ENCODE measurements around the gene BAIAP3. TPM values are rescaled to one million over a fixed set of nuclear protein-coding genes. Genes with fewer than 3 reads are reported as not detected.

BAIAP3 gene
- total RNA-seq, 1 experiment from 2014 or later = 6.8 TPM

DNA sequence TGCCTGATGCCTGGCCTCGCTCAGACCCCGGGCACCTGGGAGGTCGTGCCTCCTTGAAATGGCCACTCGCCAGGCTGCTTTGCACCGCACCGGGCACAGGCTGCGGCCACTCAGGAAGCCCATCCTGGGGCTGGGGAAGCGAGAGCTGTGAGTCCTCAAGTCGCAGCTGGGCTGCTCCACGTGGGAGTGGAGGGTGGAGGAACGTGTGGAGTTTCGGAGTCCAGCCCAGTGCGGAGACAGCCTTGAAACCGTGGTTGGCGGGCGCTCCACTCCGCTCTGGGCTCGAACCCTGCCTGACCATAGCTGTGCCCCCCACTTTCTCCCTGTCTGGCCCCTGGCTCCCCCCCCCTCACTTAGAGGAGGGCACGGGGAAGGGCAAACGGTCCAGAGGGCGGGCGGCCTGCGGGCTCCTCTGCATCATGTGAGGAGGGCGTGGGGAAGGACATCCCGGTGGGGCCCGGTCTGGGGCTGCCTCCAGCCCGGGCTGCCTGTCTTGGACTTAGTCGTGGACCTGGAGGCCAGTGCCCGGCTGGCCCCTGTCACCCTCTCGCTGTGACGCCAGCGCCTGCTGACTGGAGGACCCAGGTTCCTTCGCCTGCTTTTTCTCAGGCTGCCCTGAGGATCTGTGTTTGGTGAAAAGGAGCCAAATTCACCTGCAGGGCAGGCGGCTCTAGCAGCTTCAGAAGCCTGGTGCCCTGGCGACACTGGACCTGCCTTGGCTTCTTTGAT is 21.5 kb upstream of the BAIAP3 start:
- H3K79me1 ChIP-seq (ENCODE audit: insufficient read depth, low read depth, low read length, poor library complexity, severe bottlenecking) = peaks cover 9% of the 10 kb centered on the region
- no peak overlapping the region for H3K9ac ChIP-seq (ENCODE audit: extremely low read depth, insufficient read length, low read length)
- H3K4ac ChIP-seq (ENCODE audit: low read depth, low read length) = no peak overlapping the region
- H3K23ac ChIP-seq (ENCODE audit: insufficient read length, low read depth, low read length) = no peak overlapping the region
- peak overlapping the region; percentile 98 for H3K4me2 ChIP-seq (ENCODE audit: insufficient read depth, insufficient read length, low read length)
- H3K4me1 Mint-ChIP-seq = peaks cover 13 to 20% of the 10 kb centered on the region in 2 experiments
- H3K27ac Mint-ChIP-seq = no peak overlapping the region
- H4K5ac ChIP-seq (ENCODE audit: insufficient read length, low read depth, low read length) = no peak overlapping the region
- H4K91ac ChIP-seq (ENCODE audit: insufficient read length, low read depth, low read length) = no peak overlapping the region
- H2BK20ac ChIP-seq (ENCODE audit: low read depth, low read length, poor library complexity, severe bottlenecking) = no peak overlapping the region
- H3K79me2 ChIP-seq (ENCODE audit: insufficient read depth, low read length) = peaks cover 47% of the 10 kb centered on the region
- no peak overlapping the region for H2BK12ac ChIP-seq (ENCODE audit: insufficient read length, low read depth, low read length)
- no peak overlapping the region for H3K18ac ChIP-seq (ENCODE audit: insufficient read length, low read depth, low read length)
- H2BK5ac ChIP-seq (ENCODE audit: insufficient read length, low read length) = no peak overlapping the region
- H3K9me3 ChIP-seq (ENCODE audit: control insufficient read depth, low read depth, low read length) = no peaks in the 10 kb centered on the region
- no peaks in the 10 kb centered on the region; the same call in 1 of the 2 replicates for H3K4me1 ChIP-seq (ENCODE audit: insufficient read depth, low read length)
- peaks cover 13% of the 10 kb centered on the region for H3K23me2 ChIP-seq (ENCODE audit: insufficient read length, low read depth, low read length, poor library complexity, severe bottlenecking)
- no peak overlapping the region for H2AFZ ChIP-seq (ENCODE audit: low read length)
- H2BK120ac ChIP-seq (ENCODE audit: low read depth, low read length, poor library complexity, severe bottlenecking) = no peak overlapping the region
- no peak for DNase-seq
- H3K27me3 Mint-ChIP-seq (ENCODE audit: low read depth) = no peaks in the 10 kb centered on the region
- TF ChIP-seq, protein P1, sequence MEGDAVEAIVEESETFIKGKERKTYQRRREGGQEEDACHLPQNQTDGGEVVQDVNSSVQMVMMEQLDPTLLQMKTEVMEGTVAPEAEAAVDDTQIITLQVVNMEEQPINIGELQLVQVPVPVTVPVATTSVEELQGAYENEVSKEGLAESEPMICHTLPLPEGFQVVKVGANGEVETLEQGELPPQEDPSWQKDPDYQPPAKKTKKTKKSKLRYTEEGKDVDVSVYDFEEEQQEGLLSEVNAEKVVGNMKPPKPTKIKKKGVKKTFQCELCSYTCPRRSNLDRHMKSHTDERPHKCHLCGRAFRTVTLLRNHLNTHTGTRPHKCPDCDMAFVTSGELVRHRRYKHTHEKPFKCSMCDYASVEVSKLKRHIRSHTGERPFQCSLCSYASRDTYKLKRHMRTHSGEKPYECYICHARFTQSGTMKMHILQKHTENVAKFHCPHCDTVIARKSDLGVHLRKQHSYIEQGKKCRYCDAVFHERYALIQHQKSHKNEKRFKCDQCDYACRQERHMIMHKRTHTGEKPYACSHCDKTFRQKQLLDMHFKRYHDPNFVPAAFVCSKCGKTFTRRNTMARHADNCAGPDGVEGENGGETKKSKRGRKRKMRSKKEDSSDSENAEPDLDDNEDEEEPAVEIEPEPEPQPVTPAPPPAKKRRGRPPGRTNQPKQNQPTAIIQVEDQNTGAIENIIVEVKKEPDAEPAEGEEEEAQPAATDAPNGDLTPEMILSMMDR (conservative IDR thresholded peaks at IDR 0.05) = no peak
- H3T11ph ChIP-seq (ENCODE audit: low read length) = no peak overlapping the region
- no peak overlapping the region for H2AK5ac ChIP-seq (ENCODE audit: insufficient read length, low read length)
- no CpG with 5 or more reads among the region's 35 CpGs for WGBS (ENCODE audit: extremely low coverage, insufficient read length, low lambda C conversion rate)
- H3K27ac ChIP-seq (ENCODE audit: insufficient read length, low read depth, low read length) = no peak overlapping the region
- H3K9me3 Mint-ChIP-seq = peaks cover 4 to 6% of the 10 kb centered on the region in 2 experiments
- H3K56ac ChIP-seq (ENCODE audit: insufficient read length, low read depth, low read length) = no peak overlapping the region
- no peak overlapping the region for H3K14ac ChIP-seq (ENCODE audit: insufficient read depth, low read length)
- no peak overlapping the region for H4K8ac ChIP-seq (replicated peaks; ENCODE audit: insufficient read length, low read depth, low read length)
- no peaks in the 10 kb centered on the region for H3K27me3 ChIP-seq (ENCODE audit: insufficient read depth, low read length)
- peaks cover 5% of the 10 kb centered on the region for H4K20me1 ChIP-seq (ENCODE audit: control insufficient read depth, insufficient read depth, insufficient read length)
- H3K36me3 Mint-ChIP-seq (ENCODE audit: insufficient read depth in 1 of 3, low read depth in 3 of 3) = peaks cover 32 to 50% (median 45%) of the 10 kb centered on the region in 3 experiments
- H3K4me3 Mint-ChIP-seq = peak overlapping the region; percentile 95 to 99; a peak in 2 of 5 replicates
- H2BK15ac ChIP-seq (ENCODE audit: low read depth, low read length) = no peak overlapping the region

Measured in H9 (cell line).